A673 (cell line): ENCODE data around the gene NUDC. TPM values are rescaled to one million over a fixed set of nuclear protein-coding genes. Genes with fewer than 3 reads are reported as not detected.
"Not testable (repeated sequence)": the region's sequence is repeated elsewhere in the genome, so short reads cannot be mapped to it uniquely, and the experiment has no call there.

ENCODE experiments used
- BruUV-seq: library from RNA; stranded (reverse); fragments of 400-500 nt; replicated peaks from 2 replicates; lab custom pipeline; 2021; lab: Mats Ljungman, UMichigan
- CTCF ChIA-PET: fragments of 300-600 bp; sonication (Branson Sonifier 250); formaldehyde crosslinking; loops from one replicate; lab custom pipeline; 2022; ENCODE audit warnings: antibody characterized with exemption; lab: Charles Lee
- POLR2A ChIA-PET: fragments of 300-600 bp; sonication (Branson Sonifier 250); formaldehyde crosslinking; loops from one replicate; lab custom pipeline; 2022; ENCODE audit warnings: antibody characterized with exemption; ENCODE audit not compliant: low non-redundant PET; lab: Charles Lee
- DNase-seq: peaks from one replicate; pipeline ENCODE4 v3.0.0-alpha.2; 2015; ENCODE audit warnings: low spot score
- H3K27ac ChIP-seq: fragments of 200-600 bp; sonication (generic); 2 replicates; pipeline ENCODE4 v1.5.1; 2016; ENCODE audit warnings: mixed run types, low read depth, mild to moderate bottlenecking, mixed read lengths, antibody characterized with exemption, low read length; ENCODE audit not compliant: poor library complexity, severe bottlenecking
- H3K27me3 ChIP-seq: fragments of 200-600 bp; sonication (generic); replicated peaks from 2 replicates; pipeline ENCODE4 v1.6.1; 2017; ENCODE audit warnings: mixed run types, low read depth, mild to moderate bottlenecking, mixed read lengths, antibody characterized with exemption, low read length; ENCODE audit not compliant: insufficient read depth, poor library complexity
- H3K36me3 ChIP-seq: fragments of 200-600 bp; sonication (generic); 2 replicates; pipeline ENCODE4 v1.6.1; 2016; ENCODE audit warnings: mixed run types, mild to moderate bottlenecking, mixed read lengths, antibody characterized with exemption, low read length; ENCODE audit not compliant: insufficient read depth, poor library complexity, severe bottlenecking
- H3K4me1 ChIP-seq: fragments of 200-600 bp; sonication (generic); 2 replicates; pipeline ENCODE4 v1.6.1; 2017; ENCODE audit warnings: mixed run types, mild to moderate bottlenecking, mixed read lengths, antibody characterized with exemption, low read length; ENCODE audit not compliant: insufficient read depth, poor library complexity, severe bottlenecking
- H3K4me3 ChIP-seq: fragments of 200-600 bp; sonication (generic); 2 replicates; pipeline ENCODE4 v1.5.1; 2016; ENCODE audit warnings: low read depth, mixed run types, mild to moderate bottlenecking, mixed read lengths, low read length; ENCODE audit not compliant: poor library complexity, severe bottlenecking
- H3K9me3 ChIP-seq: fragments of 200-600 bp; sonication (generic); 2 replicates; pipeline ENCODE4 v1.6.1; 2016; ENCODE audit warnings: mixed run types, low read depth, mild to moderate bottlenecking, mixed read lengths, antibody characterized with exemption, low read length; ENCODE audit not compliant: poor library complexity, severe bottlenecking
- CTCF ChIP-seq: fragments of 300-800, 200-600 bp; sonication (generic); conservative IDR thresholded peaks from 2 replicates; pipeline ENCODE4 v1.5.1; 2017; ENCODE audit warnings: low read depth, mild to moderate bottlenecking, antibody characterized with exemption, low read length, moderate library complexity, mixed read lengths
- EZH2 ChIP-seq: fragments of 200-600 bp; sonication (generic); IDR thresholded peaks from 2 replicates; pipeline ENCODE4 v1.6.1; 2017; ENCODE audit warnings: borderline replicate concordance, low read depth, mild to moderate bottlenecking, mixed read lengths, antibody characterized with exemption, low read length; ENCODE audit not compliant: poor library complexity, severe bottlenecking
- intact Hi-C: fragments of 100-400 bp; cut with micrococcal nuclease; formaldehyde crosslinking; loops from one replicate; pipeline ENCODE4 v1.10.0; 2022; ENCODE audit not compliant: unreplicated experiment
- total RNA-seq: library from RNA; stranded (reverse); gene quantifications from 2 replicates; pipeline ENCODE4 v1.2.3, GENCODE V29; 2021

Gene NUDC
- total RNA-seq, 1 experiment from 2014 or later = 187 TPM

- intact Hi-C loops = no loop called here
- no peak for DNase-seq
- no peaks in the 10 kb centered on the region for H3K4me1 ChIP-seq
- no peak for TF ChIP-seq EZH2
- no peak for TF ChIP-seq CTCF
- H3K9me3 ChIP-seq = no peaks in the 10 kb centered on the region
- H3K27me3 ChIP-seq = no peaks in the 10 kb centered on the region
- CTCF ChIA-PET = no interaction called here
- H3K4me3 ChIP-seq = no peak overlapping the region
- POLR2A ChIA-PET = no interaction called here
- H3K27ac ChIP-seq = no peak overlapping the region
- no peaks in the 10 kb centered on the region for H3K36me3 ChIP-seq
- BruUV-seq = no TSS peak
These were observed 62.3 kb downstream of the NUDC start for GRCh38 chr1:26983863-26984262.

GRCh38 chr1:26984291-26984690 lies 62.7 kb downstream of the NUDC start:
- POLR2A ChIA-PET = no interaction called here

GRCh38 chr1:26986658-26987057 lies 65.1 kb downstream of the NUDC start:
- CTCF ChIA-PET = no interaction called here
- BruUV-seq = no TSS peak
- intact Hi-C loops = no loop called here

More at GRCh38 chr1:26984291-26984690, 62.7 kb downstream of the NUDC start:
- BruUV-seq = no TSS peak
- no peak overlapping the region for H3K4me3 ChIP-seq
- intact Hi-C loops = no loop called here
- CTCF ChIA-PET = no interaction called here
- H3K36me3 ChIP-seq = no peaks in the 10 kb centered on the region
- H3K27me3 ChIP-seq = no peaks in the 10 kb centered on the region
- H3K9me3 ChIP-seq = no peaks in the 10 kb centered on the region
- TF ChIP-seq EZH2 (no peak), CTCF (no peak)
- H3K27ac ChIP-seq = no peak overlapping the region
- no peaks in the 10 kb centered on the region for H3K4me1 ChIP-seq
- DNase-seq = no peak

GRCh38 chr1:26989403-26990109 lies 68.0 kb downstream of the NUDC start:
- H3K36me3 ChIP-seq, H3K4me3 ChIP-seq, DNase-seq, H3K27ac ChIP-seq, H3K4me1 ChIP-seq, intact Hi-C loops, POLR2A ChIA-PET, BruUV-seq, H3K9me3 ChIP-seq, H3K27me3 ChIP-seq: not testable (repeated sequence)
- CTCF ChIA-PET = interaction anchor here (0.6 kb wide), 1 partner anchor 54 kb away, joined by 3 read pairs; no protein-coding TSS in a partner anchor

More at GRCh38 chr1:26986658-26987057, 65.1 kb downstream of the NUDC start:
- Histone ChIP-seq H3K27ac (no peak overlapping the region), H3K27me3 (no peaks in the 10 kb centered on the region), H3K4me1 (no peaks in the 10 kb centered on the region), H3K9me3 (no peaks in the 10 kb centered on the region), H3K36me3 (no peaks in the 10 kb centered on the region), H3K4me3 (no peak overlapping the region)
- TF ChIP-seq CTCF = no peak
- no peak for TF ChIP-seq EZH2
- POLR2A ChIA-PET = interaction anchor here (0.5 kb wide), 1 partner anchor 127 kb away, joined by 6 read pairs; no protein-coding TSS in a partner anchor
- DNase-seq = no peak
